Endothelial cell of umbilical vein (primary cell): ENCODE measurements around the gene ZNF701. TPM values are rescaled to one million over a fixed set of nuclear protein-coding genes. Genes with fewer than 3 reads are reported as not detected.
A peak's percentile ranks its signal among the peaks of the same experiment; 100 is the strongest.

Source experiments
- BruUV-seq: library from RNA; stranded (reverse); fragments of 400-500 nt; replicated peaks from 2 replicates; lab custom pipeline; 2021; lab: Mats Ljungman, UMichigan
- CTCF ChIA-PET: fragments of 300-600, 350-600 bp; sonication (Branson Sonifier 250); formaldehyde crosslinking; loops from one replicate; lab custom pipeline; 2021; ENCODE audit warnings: antibody characterized with exemption, inconsistent platforms; lab: Charles Lee
- POLR2A ChIA-PET: fragments of 300-600, 350-600 bp; sonication (Branson Sonifier 250); formaldehyde crosslinking; loops from one replicate; lab custom pipeline; 2021; ENCODE audit warnings: antibody characterized with exemption, inconsistent platforms; lab: Charles Lee
- DNase-seq: peaks from one replicate; pipeline ENCODE4 v3.0.0-alpha.2; 2011; ENCODE audit warnings: low read depth, low spot score
- FAIRE-seq: peaks from 2 replicates; lab custom pipeline; 2011; peaks lifted over from hg19 to GRCh38; lab: Jason Lieb, UNC
- H2AFZ ChIP-seq: 2 replicates; pipeline ENCODE4 v1.6.0; 2012; ENCODE audit warnings: low read depth, low read length, control low read depth, inconsistent platforms
- H3K27ac ChIP-seq: 2 replicates; pipeline ENCODE4 v1.5.1; 2011; ENCODE audit warnings: low read depth, mild to moderate bottlenecking, control low read depth, low read length, moderate library complexity; ENCODE audit not compliant: insufficient read depth
- H3K27me3 ChIP-seq, 2 experiments: 2 replicates each; pipeline versions ENCODE4 v1.6.0 to v1.6.1; 2011; ENCODE audit warnings: low read length in 2 of 2, mixed read lengths in 1 of 2; ENCODE audit not compliant: control insufficient read depth in 2 of 2, insufficient read depth in 2 of 2
- H3K36me3 ChIP-seq, 2 experiments: 2 replicates in 1 of 2; 3 replicates in 1 of 2; pipeline ENCODE4 v1.5.1; 2011; ENCODE audit warnings: low read length in 2 of 2, mild to moderate bottlenecking in 1 of 2, moderate library complexity in 1 of 2; ENCODE audit not compliant: control insufficient read depth in 2 of 2, insufficient read depth in 2 of 2; ENCODE audit errors: extremely low read depth in 1 of 2
- H3K4me1 ChIP-seq: 3 replicates; pipeline ENCODE4 v1.5.1; 2011; ENCODE audit warnings: mild to moderate bottlenecking, low read length; ENCODE audit not compliant: control insufficient read depth, insufficient read depth; ENCODE audit errors: extremely low read depth
- H3K4me2 ChIP-seq: 2 replicates; pipeline ENCODE4 v1.6.1; 2011; ENCODE audit warnings: low read length, control low read depth, mixed read lengths; ENCODE audit not compliant: insufficient read depth
- H3K4me3 ChIP-seq, 3 experiments: fragments of 200-600 bp in 1 of 3; sonication (generic), shearing (Covaris generic) in 1 of 3; replicated peaks in 1 of 3; 2 replicates each; pipeline ENCODE4 v1.5.1; 2011 to 2016; ENCODE audit warnings: control low read depth in 3 of 3, low read length in 3 of 3, mild to moderate bottlenecking in 2 of 3, inconsistent platforms in 1 of 3, low read depth in 1 of 3, moderate library complexity in 1 of 3; ENCODE audit not compliant: insufficient read depth in 1 of 3
- H3K79me2 ChIP-seq: 2 replicates; pipeline ENCODE4 v1.6.0; 2012; ENCODE audit warnings: low read length, inconsistent platforms; ENCODE audit not compliant: control insufficient read depth, insufficient read depth
- H3K9ac ChIP-seq: replicated peaks from 2 replicates; pipeline ENCODE3; 2011; ENCODE audit warnings: low read length, control low read depth; ENCODE audit not compliant: insufficient read depth; ENCODE audit errors: extremely low read depth
- H3K9me1 ChIP-seq: replicated peaks from 3 replicates; pipeline ENCODE4 v1.6.0; 2011; ENCODE audit warnings: mild to moderate bottlenecking, low read length; ENCODE audit not compliant: control insufficient read depth, insufficient read depth; ENCODE audit errors: extremely low read depth
- H3K9me3 ChIP-seq: replicated peaks from 2 replicates; pipeline ENCODE4 v1.5.1; 2012; ENCODE audit warnings: low read length, inconsistent platforms; ENCODE audit not compliant: control insufficient read depth, insufficient read depth
- H4K20me1 ChIP-seq: replicated peaks from 2 replicates; pipeline ENCODE3; 2011; ENCODE audit warnings: mild to moderate bottlenecking, low read length; ENCODE audit not compliant: control insufficient read depth, insufficient read depth; ENCODE audit errors: extremely low read depth
- EZH2 ChIP-seq: IDR thresholded peaks from 2 replicates; pipeline ENCODE4 v1.6.1; 2012; ENCODE audit warnings: borderline replicate concordance, low read depth, mild to moderate bottlenecking, moderate library complexity, low read length, inconsistent platforms; ENCODE audit not compliant: severe bottlenecking
- FOS ChIP-seq: IDR thresholded peaks from 2 replicates; pipeline ENCODE4 v1.6.1; 2011; ENCODE audit warnings: mild to moderate bottlenecking, low read length, moderate library complexity, borderline replicate concordance; ENCODE audit not compliant: insufficient read depth
- GATA2 ChIP-seq: IDR thresholded peaks from 2 replicates; pipeline ENCODE4 v1.7.0; 2011; ENCODE audit warnings: low read depth, mild to moderate bottlenecking, moderate library complexity, mixed read lengths, low read length; ENCODE audit not compliant: insufficient read length, insufficient read depth
- POLR2A ChIP-seq: IDR thresholded peaks from 2 replicates; pipeline ENCODE4 v1.6.1; 2012; ENCODE audit warnings: low read depth, mild to moderate bottlenecking, control low read depth, low read length
- dilution Hi-C: fragments of 300-500 bp; cut with MboI; formaldehyde crosslinking; loops from one replicate; pipeline ENCODE4 v1.15.0; 2019; ENCODE audit warnings: low sequenced_read_pairs; ENCODE audit not compliant: extremely low pct_ligation_motif_present
- intact Hi-C: fragments of 100-400 bp; cut with micrococcal nuclease; formaldehyde crosslinking; loops from one replicate; pipeline ENCODE4 v1.10.0; 2022
- polyA plus RNA-seq, 4 experiments: library from polyadenylated mRNA; depleted of rRNA in 3 of 4; stranded (reverse) in 3 of 4; unstranded in 1 of 4; fragments of >200 nt; gene quantifications; 2 replicates each; pipeline versions ENCODE4 v1.2.1 to v1.2.3, GENCODE V29; 2011 to 2012; ENCODE audit warnings: missing spikeins in 1 of 4
- total RNA-seq: library from RNA; stranded (reverse); gene quantifications from 2 replicates; pipeline ENCODE4 v1.2.3, GENCODE V29; 2021
- TF ChIP-seq, protein P1 (sequence below): IDR thresholded peaks from 2 replicates; pipeline ENCODE4 v1.6.1; 2011; ENCODE audit not compliant: insufficient read depth, insufficient read length

ZNF701 gene
- total and polyA plus RNA-seq, 2 donors (not counting 3 experiments of a cell fraction or from before 2014, with no cell fraction given), result 4.4 to 12.1 TPM

DNA sequence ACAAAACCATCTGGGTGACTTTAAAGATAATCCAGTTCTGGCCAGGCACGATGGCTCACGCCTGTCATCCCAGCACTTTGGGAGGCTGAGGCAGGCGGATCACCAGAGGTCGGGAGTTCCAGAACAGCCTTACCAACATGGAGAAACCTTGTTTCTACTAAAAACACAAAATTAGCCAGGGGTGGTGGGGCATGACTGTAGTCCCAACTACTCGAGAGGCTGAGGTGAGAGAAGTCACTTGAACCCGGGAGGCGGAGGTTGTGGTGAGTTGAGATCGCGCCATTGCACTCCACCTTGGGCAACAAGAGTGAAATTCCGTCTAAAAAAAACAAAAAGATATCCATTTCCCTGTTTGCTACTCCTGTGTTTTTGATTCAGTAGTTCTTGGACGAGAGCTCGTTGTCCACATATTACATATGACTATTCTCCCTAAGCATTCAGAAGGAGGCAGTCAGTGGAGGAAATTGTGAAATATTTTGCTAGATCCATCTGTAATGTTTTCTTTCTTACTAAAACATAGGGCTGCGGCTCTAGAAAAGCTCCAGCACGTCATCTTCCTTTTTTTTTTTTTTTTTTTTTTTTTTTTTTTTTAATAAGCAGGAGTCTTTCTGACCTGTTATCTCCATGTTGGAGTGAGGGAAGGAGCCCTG lies 33.6 kb downstream of the ZNF701 start:
- Histone ChIP-seq H3K27me3 (no peaks in the 10 kb centered on the region), H4K20me1 (no peaks in the 10 kb centered on the region), H3K9ac (no peak overlapping the region), H3K79me2 (no peaks in the 10 kb centered on the region), H3K4me2 (no peak overlapping the region), H3K27ac (no peak overlapping the region), H3K36me3 (no peaks in the 10 kb centered on the region), H3K9me3 (no peaks in the 10 kb centered on the region), H3K9me1 (no peaks in the 10 kb centered on the region), H3K4me1 (no peaks in the 10 kb centered on the region), H2AFZ (no peak overlapping the region), H3K4me3 (no peak overlapping the region)
- dilution Hi-C loops, result no loop called here
- no TSS peak for BruUV-seq
- FAIRE-seq (peak; percentile 63), DNase-seq (no peak)
- ChIA-PET POLR2A (no interaction called here), CTCF (no interaction called here)
- TF ChIP-seq POLR2A (no peak), GATA2 (no peak), EZH2 (no peak)
- TF ChIP-seq, protein P1, sequence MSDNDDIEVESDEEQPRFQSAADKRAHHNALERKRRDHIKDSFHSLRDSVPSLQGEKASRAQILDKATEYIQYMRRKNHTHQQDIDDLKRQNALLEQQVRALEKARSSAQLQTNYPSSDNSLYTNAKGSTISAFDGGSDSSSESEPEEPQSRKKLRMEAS, result no peak
- intact Hi-C loops, result loop anchor here (5.0 kb wide), 1 partner anchor 89 kb away; no protein-coding TSS in a partner anchor

DNA sequence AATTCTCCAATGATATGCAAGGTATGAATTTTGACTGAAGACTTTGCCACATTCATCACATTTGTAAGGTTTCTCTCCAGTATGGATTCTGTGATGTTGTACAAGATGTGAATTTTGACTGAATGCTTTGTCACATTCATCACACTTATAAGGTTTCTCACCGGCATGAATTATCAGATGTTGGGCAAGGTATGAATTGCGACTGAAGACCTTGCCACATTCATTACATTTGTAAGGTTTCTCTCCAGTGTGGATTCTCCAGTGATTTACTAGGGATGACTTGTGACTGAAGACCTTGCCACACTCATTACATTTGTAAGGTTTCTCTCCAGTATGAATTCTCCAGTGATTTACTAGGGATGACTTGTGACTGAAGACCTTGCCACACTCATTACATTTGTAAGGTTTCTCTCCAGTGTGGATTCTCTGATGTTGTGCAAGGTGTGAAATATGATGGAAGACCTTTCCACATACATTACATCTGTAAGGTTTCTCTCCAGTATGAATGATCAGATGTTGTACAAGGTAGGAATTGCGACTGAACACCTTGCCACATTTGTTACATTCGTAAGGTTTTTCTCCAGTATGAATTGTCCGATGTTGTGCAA lies 43.3 kb downstream of the ZNF701 start:
- intact Hi-C loops (no loop called here), dilution Hi-C loops (no loop called here)
- no peak for TF ChIP-seq POLR2A
- TF ChIP-seq FOS, result no peak
- Histone ChIP-seq H3K9ac (no peak overlapping the region), H3K27me3 (no peaks in the 10 kb centered on the region), H3K9me1 (no peaks in the 10 kb centered on the region), H3K79me2 (no peaks in the 10 kb centered on the region), H2AFZ (no peak overlapping the region), H4K20me1 (no peaks in the 10 kb centered on the region), H3K4me3 (no peak overlapping the region), H3K9me3 (peaks cover 14% of the 10 kb centered on the region), H3K4me1 (no peaks in the 10 kb centered on the region), H3K27ac (no peak overlapping the region), H3K4me2 (no peak overlapping the region), H3K36me3 (peaks cover 7 to 10% of the 10 kb centered on the region in 2 experiments)
- ChIA-PET POLR2A (no interaction called here), CTCF (no interaction called here)
- FAIRE-seq, result no peak
- no peak for DNase-seq
- no TSS peak for BruUV-seq
